ENCODE data around the gene ERBB2.
A peak's percentile ranks its signal among the peaks of the same experiment; 100 is the strongest.

ERBB2 gene

GRCh38 chr17:39666231-39666600 lies 33.6 kb upstream of the ERBB2 start:
- no peak for DNase-seq

- DNase-seq: no peak
These were observed 33.1 kb upstream of the ERBB2 start for GRCh38 chr17:39666601-39667261.

- no peak for DNase-seq
These were observed 32.5 kb upstream of the ERBB2 start for GRCh38 chr17:39667262-39667944.

GRCh38 chr17:39667945-39668924 lies 31.6 kb upstream of the ERBB2 start, which contains the start of gene PNMT:
PNMT (plus strand) TSS chr17:39668453; CDS start chr17:39668476, 23 bp downstream.
- DNase-seq: peak; percentile 36

- no peak for DNase-seq
These were observed 29.7 kb upstream of the ERBB2 start for GRCh38 chr17:39669897-39670735.

GRCh38 chr17:39670746-39671145 lies 29.1 kb upstream of the ERBB2 start:
- DNase-seq: no peak

GRCh38 chr17:39671651-39672521 lies 28.0 kb upstream of the ERBB2 start:
- no peak for DNase-seq

- DNase-seq: no peak
These were observed 27.1 kb upstream of the ERBB2 start for GRCh38 chr17:39672522-39673334.

GRCh38 chr17:39673335-39674081 lies 26.4 kb upstream of the ERBB2 start:
- no peak for DNase-seq

GRCh38 chr17:39674179-39674578 lies 25.7 kb upstream of the ERBB2 start:
- DNase-seq: no peak

GRCh38 chr17:39674702-39675389 lies 25.0 kb upstream of the ERBB2 start:
- no peak for DNase-seq

- DNase-seq: no peak
These were observed 24.3 kb upstream of the ERBB2 start for GRCh38 chr17:39675390-39676082.

GRCh38 chr17:39676198-39676819 lies 23.6 kb upstream of the ERBB2 start:
- no peak for DNase-seq

GRCh38 chr17:39677072-39677471 lies 22.8 kb upstream of the ERBB2 start:
- DNase-seq: no peak

- no peak for DNase-seq
These were observed 22.1 kb upstream of the ERBB2 start for GRCh38 chr17:39677542-39678339.

GRCh38 chr17:39678340-39679116 lies 21.3 kb upstream of the ERBB2 start:
- no peak for DNase-seq

Measured in effector CD8-positive, alpha-beta T cell (primary cell).